ENCODE data around the gene HIP1R. TPM values are rescaled to one million over a fixed set of nuclear protein-coding genes. Genes with fewer than 3 reads are reported as not detected.

HIP1R gene
- total and polyA plus RNA-seq, 8 donors, result 23.7 to 36.7 (median 30.4) TPM

DNA sequence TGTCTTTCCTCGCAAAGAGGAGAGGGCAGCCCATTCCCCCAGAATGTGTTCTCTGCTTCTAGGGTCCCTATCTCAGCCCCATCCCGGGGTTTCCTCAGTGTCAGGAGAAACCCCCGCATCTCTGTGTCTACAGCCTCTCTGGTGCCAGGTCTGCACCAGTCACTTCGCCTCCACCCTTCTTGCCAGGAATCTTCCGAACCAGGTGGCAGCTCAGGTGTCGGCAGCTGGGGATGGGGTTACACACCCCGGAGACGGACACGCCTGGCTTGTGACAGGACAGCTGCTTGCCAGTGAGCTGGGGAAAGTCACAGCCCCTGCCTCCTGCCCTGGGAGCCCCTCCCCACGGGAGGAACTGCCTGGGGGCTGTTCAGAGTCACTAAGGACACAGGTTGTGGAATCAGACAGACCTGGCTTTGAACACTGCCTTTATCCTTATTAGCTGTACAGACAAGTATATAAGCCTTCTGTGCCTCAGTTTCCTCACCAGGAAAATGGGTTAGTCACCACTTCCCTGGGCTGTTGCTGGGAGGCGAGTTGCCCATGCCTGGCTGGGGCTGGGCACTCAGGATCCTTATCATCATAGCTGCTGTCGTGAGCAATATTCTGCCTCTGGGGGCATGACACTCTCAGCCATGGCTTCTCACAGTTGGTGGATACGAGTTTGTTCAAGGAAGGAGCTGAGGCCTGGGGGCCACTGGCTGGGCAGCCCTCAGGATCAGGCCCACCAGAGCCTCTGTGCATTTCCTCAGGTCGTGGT lies 10.8 kb downstream of the HIP1R start:
- Histone ChIP-seq H3K27ac (no peak overlapping the region), H3K36me3 (peaks cover 0 to 8% of the 10 kb centered on the region in 2 donors), H3K4me1 (peaks cover 11 to 22% of the 10 kb centered on the region in 2 donors), H3K9me3 (no peaks in the 10 kb centered on the region), H3K4me3 (no peak overlapping the region), H3K27me3 (no peaks in the 10 kb centered on the region)
- ATAC-seq (no peak), DNase-seq (no peak)
- TF ChIP-seq, protein P1, sequence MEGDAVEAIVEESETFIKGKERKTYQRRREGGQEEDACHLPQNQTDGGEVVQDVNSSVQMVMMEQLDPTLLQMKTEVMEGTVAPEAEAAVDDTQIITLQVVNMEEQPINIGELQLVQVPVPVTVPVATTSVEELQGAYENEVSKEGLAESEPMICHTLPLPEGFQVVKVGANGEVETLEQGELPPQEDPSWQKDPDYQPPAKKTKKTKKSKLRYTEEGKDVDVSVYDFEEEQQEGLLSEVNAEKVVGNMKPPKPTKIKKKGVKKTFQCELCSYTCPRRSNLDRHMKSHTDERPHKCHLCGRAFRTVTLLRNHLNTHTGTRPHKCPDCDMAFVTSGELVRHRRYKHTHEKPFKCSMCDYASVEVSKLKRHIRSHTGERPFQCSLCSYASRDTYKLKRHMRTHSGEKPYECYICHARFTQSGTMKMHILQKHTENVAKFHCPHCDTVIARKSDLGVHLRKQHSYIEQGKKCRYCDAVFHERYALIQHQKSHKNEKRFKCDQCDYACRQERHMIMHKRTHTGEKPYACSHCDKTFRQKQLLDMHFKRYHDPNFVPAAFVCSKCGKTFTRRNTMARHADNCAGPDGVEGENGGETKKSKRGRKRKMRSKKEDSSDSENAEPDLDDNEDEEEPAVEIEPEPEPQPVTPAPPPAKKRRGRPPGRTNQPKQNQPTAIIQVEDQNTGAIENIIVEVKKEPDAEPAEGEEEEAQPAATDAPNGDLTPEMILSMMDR (IDR thresholded peaks at IDR 0.05), result no peak
- intact Hi-C loops (cut with DNase I), result no loop called here

DNA sequence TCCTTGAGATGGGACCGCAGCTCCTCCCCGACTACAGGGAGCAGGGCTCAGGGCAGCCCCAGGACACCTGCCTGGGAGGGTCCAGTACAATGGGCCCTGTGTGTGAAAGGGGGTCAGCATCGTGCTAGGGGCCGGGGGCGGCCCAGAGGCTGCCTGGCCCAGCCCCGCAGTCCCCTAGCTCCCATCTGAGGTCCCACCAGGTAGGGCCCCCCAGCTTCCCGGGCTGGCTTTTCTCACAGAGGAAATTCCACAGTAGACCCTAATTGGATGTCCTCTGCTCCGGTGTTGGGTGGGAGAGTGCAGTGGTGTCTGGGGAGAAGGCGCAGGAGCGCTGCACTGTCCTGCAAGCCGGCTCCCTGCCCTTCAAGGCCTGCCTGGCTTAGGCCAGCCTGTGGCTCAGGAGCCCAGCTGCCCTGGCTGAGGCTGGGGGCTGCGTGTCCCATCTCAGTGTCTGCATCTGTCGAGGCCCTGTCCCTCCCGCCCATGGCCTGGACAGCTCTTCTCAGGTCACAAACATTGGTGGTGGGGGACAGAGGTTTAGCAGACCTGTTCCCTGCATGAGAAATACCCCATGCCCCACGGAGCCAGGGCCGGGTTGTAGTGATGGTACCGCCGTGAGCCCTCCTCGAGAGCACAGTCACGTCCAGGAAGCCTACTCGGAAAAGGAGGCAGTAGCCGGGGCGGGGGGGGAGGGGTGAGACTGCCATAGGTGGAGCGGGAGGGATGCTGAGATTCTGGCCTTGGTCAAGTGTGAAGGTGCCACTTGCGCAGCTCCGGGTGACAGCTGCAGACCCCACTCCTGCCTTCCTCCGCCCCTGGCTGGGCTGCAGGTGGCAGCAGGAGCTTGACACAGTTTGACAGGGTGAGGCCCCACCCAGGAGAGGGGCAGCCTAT lies 11.6 kb downstream of the HIP1R start:
- Histone ChIP-seq H3K9me3 (no peaks in the 10 kb centered on the region), H3K27me3 (no peaks in the 10 kb centered on the region), H3K4me1 (peaks cover 11 to 13% of the 10 kb centered on the region in 2 donors), H3K36me3 (peaks cover 0 to 15% of the 10 kb centered on the region in 2 donors), H3K27ac (no peak overlapping the region), H3K4me3 (no peak overlapping the region)
- intact Hi-C loops (cut with DNase I), result no loop called here
- ATAC-seq, result no peak
- no peak for DNase-seq
- TF ChIP-seq, protein P1 (IDR thresholded peaks at IDR 0.05), result no peak

DNA sequence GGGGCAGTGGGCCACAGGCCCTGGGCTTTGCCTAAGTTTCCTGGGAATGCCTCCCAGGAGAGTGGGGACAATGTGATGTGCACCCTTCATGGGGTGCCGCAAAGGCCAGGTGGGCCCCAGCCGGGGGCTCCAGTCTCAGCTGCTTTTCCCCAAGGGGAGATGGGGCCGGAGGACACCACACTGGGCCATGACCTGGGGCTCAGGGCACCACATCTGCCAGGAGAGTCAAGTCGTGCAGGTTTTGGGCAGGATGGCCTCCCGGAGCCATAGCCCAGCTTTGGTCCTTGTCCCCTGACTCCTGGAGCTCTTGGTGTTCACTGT lies 12.2 kb downstream of the HIP1R start:
- no peaks in the 10 kb centered on the region for H3K27me3 ChIP-seq
- no peak for ATAC-seq
- intact Hi-C loops (cut with DNase I), result no loop called here
- peaks cover 10 to 14% of the 10 kb centered on the region in 2 donors for H3K4me1 ChIP-seq
- no peak overlapping the region for H3K27ac ChIP-seq
- H3K4me3 ChIP-seq, result no peak overlapping the region
- TF ChIP-seq, protein P1 (IDR thresholded peaks at IDR 0.05), result no peak
- H3K9me3 ChIP-seq, result no peaks in the 10 kb centered on the region
- H3K36me3 ChIP-seq, result peaks cover 0 to 15% of the 10 kb centered on the region in 2 donors
- DNase-seq, result no peak

DNA sequence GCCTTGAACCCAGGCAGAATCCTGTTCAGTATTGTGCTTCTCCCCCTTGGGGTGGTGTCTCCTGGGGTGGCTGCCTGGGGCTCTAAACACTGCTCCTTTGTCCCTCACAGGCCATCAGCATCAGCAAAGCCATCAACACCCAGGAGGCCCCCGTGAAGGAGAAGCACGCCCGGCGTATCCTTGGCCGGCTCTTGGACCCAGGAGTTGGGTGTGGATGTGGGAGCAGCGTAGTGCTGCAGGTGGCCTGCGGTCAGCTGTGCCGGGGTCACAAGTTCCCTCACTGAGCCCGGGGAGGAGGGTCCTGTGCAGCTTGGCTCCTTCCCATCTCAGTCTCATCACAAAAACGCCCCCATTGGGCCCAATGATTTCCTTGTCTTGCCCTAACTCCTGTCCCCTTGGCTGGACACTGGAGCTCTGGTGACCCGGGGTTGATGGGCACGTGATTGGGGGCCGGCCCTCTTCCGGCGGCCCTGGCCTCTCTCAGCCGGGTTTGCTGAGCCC lies 12.7 kb downstream of the HIP1R start:
- H3K9me3 ChIP-seq, result no peaks in the 10 kb centered on the region
- no peak for ATAC-seq
- TF ChIP-seq, protein P1 (IDR thresholded peaks at IDR 0.05), result no peak
- peaks cover 0 to 15% of the 10 kb centered on the region in 2 donors for H3K36me3 ChIP-seq
- no peak for DNase-seq
- H3K4me1 ChIP-seq, result peaks cover 9 to 11% of the 10 kb centered on the region in 2 donors
- H3K27me3 ChIP-seq, result no peaks in the 10 kb centered on the region
- intact Hi-C loops (cut with DNase I), result no loop called here
- no peak overlapping the region for H3K27ac ChIP-seq
- H3K4me3 ChIP-seq, result no peak overlapping the region

Data from left lung (tissue), 10 donors.